Right cardiac atrium (tissue), 5 donors: Measurements from ENCODE around the gene NCAPD2. TPM values are rescaled to one million over a fixed set of nuclear protein-coding genes. Genes with fewer than 3 reads are reported as not detected.
A peak's percentile ranks its signal among the peaks of the same experiment; 100 is the strongest.
"Not testable (repeated sequence)": the region's sequence is repeated elsewhere in the genome, so short reads cannot be mapped to it uniquely, and the experiment has no call there.

Experiments
- ATAC-seq, 2 donors: fragments of 200-7000 bp; cut with Tn5 transposase; one replicate each; pipeline versions ENCODE4 v1.8.0 to v1.9.1; 2020; ENCODE audit warnings: moderate library complexity in 2 of 2, mild to moderate bottlenecking in 1 of 2
- DNase-seq, 3 donors: peaks; one replicate each; pipeline ENCODE4 v3.0.0-alpha.2; 2020
- H3K27ac ChIP-seq: one replicate; pipeline ENCODE4 v1.5.1; 2013; ENCODE audit warnings: mild to moderate bottlenecking, low read length, control low read depth, moderate library complexity
- H3K27me3 ChIP-seq: one replicate; pipeline ENCODE4 v1.6.1; 2013; ENCODE audit not compliant: control insufficient read depth, insufficient read depth
- H3K4me1 ChIP-seq: one replicate; pipeline ENCODE4 v1.6.1; 2013; ENCODE audit warnings: low read length; ENCODE audit not compliant: control insufficient read depth, insufficient read depth
- H3K4me3 ChIP-seq: one replicate; pipeline ENCODE4 v1.5.1; 2013; ENCODE audit warnings: low read length, control low read depth
- H3K9me3 ChIP-seq: one replicate; pipeline ENCODE4 v1.6.1; 2013; ENCODE audit warnings: low read length; ENCODE audit not compliant: control insufficient read depth
- WGBS: extraction: QIAGEN DNeasy Blood & Tissue Kit; methylation state at CpG from one replicate; pipeline ENCODE4 v1.1.7; 2013; 5-methylcytosine and 5-hydroxymethylcytosine counted together
- intact Hi-C, 4 donors: fragments of 100-400 bp; cut with DNase I; formaldehyde crosslinking; loops; one replicate each; pipeline versions ENCODE4 v1.11.0 to v1.14.0; 2022 to 2023
- polyA plus RNA-seq: library from polyadenylated mRNA; stranded (reverse); fragments of 200-250 nt; gene quantifications from one replicate; pipeline ENCODE4 v1.2.3, GENCODE V29; 2013
- total RNA-seq, 4 donors: library from RNA; stranded (reverse); fragmentation: NEBNext Ultra II Directional; extraction: Animal tissue kit (Norgen Biotek cat#: 25700); gene quantifications; one replicate each; pipeline ENCODE4 v1.2.1, GENCODE V29; 2021
- donor health status: healthy with polysubstance abuse.
- donor health status: DM: no; HTN: yes; CAD: no.
- donor health status: DM: no; HTN: no; CAD: no.
- donor health status: DM: no; HTN: yes; CAD: no; lungs with severe emphysema.
- donor health status: DM: yes; HTN: yes; CAD: no.

NCAPD2 gene
- total and polyA plus RNA-seq, 5 donors: 5.7 to 16.8 (median 14.4) TPM

GRCh38 chr12:6552140-6552551 is 58.2 kb downstream of the NCAPD2 start:
- H3K4me3 ChIP-seq: no peak overlapping the region
- no peaks in the 10 kb centered on the region for H3K27me3 ChIP-seq
- H3K27ac ChIP-seq: peak overlapping the region; percentile 88
- H3K9me3 ChIP-seq: no peaks in the 10 kb centered on the region
- DNase-seq (peak; percentile 68 to 87 (median 83)), ATAC-seq (peak; percentile 52 to 56)
- H3K4me1 ChIP-seq: peaks cover 18% of the 10 kb centered on the region
- intact Hi-C loops: no loop called here
- WGBS: 14% methylated on average over 4 of the region's 4 CpGs

GRCh38 chr12:6553051-6553868 is 59.4 kb downstream of the NCAPD2 start:
- Histone ChIP-seq H3K27ac (peak overlapping the region; percentile 88), H3K4me3 (peak overlapping the region; percentile 91), H3K9me3 (no peaks in the 10 kb centered on the region), H3K4me1 (peaks cover 13% of the 10 kb centered on the region), H3K27me3 (no peaks in the 10 kb centered on the region)
- ATAC-seq: peak; percentile 45 to 54
- 14% methylated on average over 15 of the region's 15 CpGs for WGBS
- intact Hi-C loops: no loop called here
- peak in 2 of 3 donors; percentile 55 to 78 for DNase-seq

GRCh38 chr12:6554168-6555017 is 60.5 kb downstream of the NCAPD2 start:
- H3K9me3 ChIP-seq: no peaks in the 10 kb centered on the region
- H3K27me3 ChIP-seq: no peaks in the 10 kb centered on the region
- H3K4me1 ChIP-seq: peaks cover 12% of the 10 kb centered on the region
- H3K4me3 ChIP-seq: peak overlapping the region; percentile 91
- intact Hi-C loops: no loop called here
- peak; percentile 37 to 48 for ATAC-seq
- DNase-seq: peak; percentile 78 to 90 (median 89)
- H3K27ac ChIP-seq: peak overlapping the region; percentile 85
- 6% methylated on average over 22 of the region's 22 CpGs for WGBS

GRCh38 chr12:6555018-6555691 is 61.3 kb downstream of the NCAPD2 start:
- ATAC-seq: no peak
- Histone ChIP-seq H3K27ac (peak overlapping the region; percentile 85), H3K4me3 (peak overlapping the region; percentile 91), H3K4me1 (peaks cover 11% of the 10 kb centered on the region), H3K9me3 (no peaks in the 10 kb centered on the region), H3K27me3 (no peaks in the 10 kb centered on the region)
- under 1% methylated on average over 61 of the region's 61 CpGs for WGBS
- intact Hi-C loops: no loop called here
- DNase-seq: peak; percentile 23 to 71 (median 66)

GRCh38 chr12:6556496-6556817 is 62.6 kb downstream of the NCAPD2 start:
- intact Hi-C loops, H3K27me3 ChIP-seq, H3K9me3 ChIP-seq, ATAC-seq, H3K4me1 ChIP-seq, H3K4me3 ChIP-seq: not testable (repeated sequence)
- 87% methylated on average over 7 of the region's 7 CpGs for WGBS
- DNase-seq: peak in 1 of 3 donors; percentile 7
- peak overlapping the region; percentile 12 for H3K27ac ChIP-seq

DNA sequence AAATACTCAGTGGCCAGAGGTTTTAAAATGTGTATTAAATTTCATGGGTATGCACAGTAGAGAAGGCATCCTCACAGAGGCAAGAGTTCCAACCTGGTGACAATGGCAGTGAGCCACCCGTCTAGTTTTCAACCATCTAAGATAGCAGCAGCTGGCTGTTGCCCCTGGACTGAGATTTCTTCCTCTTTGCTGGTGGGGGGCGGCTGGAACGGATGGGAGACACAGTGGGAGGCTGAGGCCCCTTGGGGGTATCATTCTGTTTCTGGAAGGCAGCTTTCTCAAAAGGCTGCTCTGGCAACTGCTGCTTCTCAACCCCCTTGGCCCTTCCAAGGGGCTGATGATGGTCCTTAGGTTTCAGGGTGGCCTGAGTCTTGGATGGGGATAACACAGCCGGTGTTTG is 63.0 kb downstream of the NCAPD2 start:
- no peak overlapping the region for H3K27ac ChIP-seq
- 83% methylated on average over 4 of the region's 4 CpGs for WGBS
- H3K4me1 ChIP-seq: peaks cover 7% of the 10 kb centered on the region
- no peak for DNase-seq
- ATAC-seq: no peak
- intact Hi-C loops: no loop called here
- H3K27me3 ChIP-seq: no peaks in the 10 kb centered on the region
- H3K4me3 ChIP-seq: no peak overlapping the region
- H3K9me3 ChIP-seq: no peaks in the 10 kb centered on the region

GRCh38 chr12:6558014-6558760 is 64.3 kb downstream of the NCAPD2 start:
- intact Hi-C loops, H3K9me3 ChIP-seq, H3K4me3 ChIP-seq, DNase-seq, ATAC-seq, H3K27ac ChIP-seq, H3K27me3 ChIP-seq, H3K4me1 ChIP-seq: not testable (repeated sequence)
- WGBS: 69% methylated on average over 14 of the region's 14 CpGs

DNA sequence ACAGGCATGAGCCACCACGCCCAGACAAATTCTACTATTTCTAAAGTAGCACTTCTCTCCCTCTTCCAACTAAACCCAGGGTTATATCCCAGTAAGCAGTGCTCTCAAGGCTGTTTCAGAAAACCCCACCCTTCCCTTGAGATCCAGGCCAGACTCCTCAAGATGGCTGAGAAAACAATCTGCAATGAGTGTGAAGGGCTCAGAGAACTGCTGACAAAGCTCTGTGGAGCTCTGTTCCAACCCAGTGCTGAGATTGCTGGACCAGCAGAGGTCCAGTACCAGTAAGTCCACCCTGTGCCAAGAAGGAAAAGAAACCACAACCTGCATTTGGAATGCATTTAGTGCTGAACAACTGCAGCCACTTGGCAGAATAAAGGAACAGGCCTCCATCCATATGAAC is 65.6 kb downstream of the NCAPD2 start:
- intact Hi-C loops: no loop called here
- WGBS: 92% methylated on average over 1 of the region's 1 CpG

DNA sequence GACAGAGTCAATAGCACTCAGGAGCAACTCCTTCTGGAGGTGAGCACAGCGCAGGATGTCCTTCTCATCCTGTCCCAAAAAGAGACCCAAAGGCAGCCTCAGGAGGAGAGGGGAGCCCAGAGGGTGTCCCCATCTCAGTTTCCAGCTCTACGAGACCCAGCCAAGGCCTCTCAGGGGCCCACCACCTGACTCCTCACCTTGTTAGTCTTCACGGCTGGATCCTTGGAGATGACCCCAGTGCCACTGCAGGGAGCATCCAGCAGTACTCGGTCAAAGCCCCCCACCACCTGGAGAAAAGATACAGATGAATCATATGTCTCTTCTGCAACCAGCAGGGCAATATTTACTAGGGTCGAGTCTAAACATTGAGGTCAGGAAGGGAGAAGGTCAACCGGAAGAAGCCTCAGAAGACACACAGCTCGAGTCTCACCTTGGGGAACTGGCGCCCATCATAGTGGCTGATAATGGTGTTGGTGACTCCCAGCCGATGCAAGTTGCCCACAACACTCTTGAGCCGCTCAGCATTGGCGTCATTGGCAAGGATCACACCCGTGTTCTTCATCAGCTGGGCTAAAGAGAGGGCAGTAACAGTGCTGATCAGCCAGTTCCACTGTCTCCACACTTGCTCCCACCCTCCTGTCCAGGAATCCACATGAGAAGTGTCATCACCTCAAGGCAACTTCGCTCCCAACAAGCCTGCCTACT is 66.8 kb downstream of the NCAPD2 start:
- no peak for ATAC-seq
- Histone ChIP-seq H3K27me3 (no peaks in the 10 kb centered on the region), H3K4me3 (no peak overlapping the region), H3K4me1 (no peaks in the 10 kb centered on the region), H3K27ac (no peak overlapping the region), H3K9me3 (no peaks in the 10 kb centered on the region)
- intact Hi-C loops: no loop called here
- 92% methylated on average over 13 of the region's 13 CpGs for whole genome bisulfite sequencing
- DNase-seq: no peak

More for the DNA sequence above, 65.6 kb downstream of the NCAPD2 start:
- ATAC-seq: no peak
- Histone ChIP-seq H3K9me3 (no peaks in the 10 kb centered on the region), H3K4me3 (no peak overlapping the region), H3K27ac (no peak overlapping the region), H3K27me3 (no peaks in the 10 kb centered on the region), H3K4me1 (peaks cover 2% of the 10 kb centered on the region)
- DNase-seq: no peak

GRCh38 chr12:6562881-6563280 is 69.0 kb downstream of the NCAPD2 start:
- no peaks in the 10 kb centered on the region for H3K9me3 ChIP-seq
- H3K27me3 ChIP-seq: no peaks in the 10 kb centered on the region
- DNase-seq (no peak), ATAC-seq (no peak)
- 93% methylated on average over 10 of the region's 10 CpGs for WGBS
- H3K4me3 ChIP-seq: no peak overlapping the region
- H3K27ac ChIP-seq: no peak overlapping the region
- no peaks in the 10 kb centered on the region for H3K4me1 ChIP-seq
- intact Hi-C loops: no loop called here
